K562 (cell line): ENCODE data around the gene LDHAL6A. TPM values are rescaled to one million over a fixed set of nuclear protein-coding genes. Genes with fewer than 3 reads are reported as not detected.
"Not testable (repeated sequence)": the region's sequence is repeated elsewhere in the genome, so short reads cannot be mapped to it uniquely, and the experiment has no call there.

ENCODE experiments used
- ATAC-seq: fragments of 200-7000 bp; cut with Tn5 transposase; 3 replicates; pipeline ENCODE4 v1.9.1; 2020; ENCODE audit warnings: moderate library complexity
- BruUV-seq: library from RNA; stranded (reverse); fragments of 400-500 nt; replicated peaks from 2 replicates; lab custom pipeline; 2021; lab: Mats Ljungman, UMichigan
- CTCF ChIA-PET: fragments of 300-600 bp; formaldehyde crosslinking; extraction: SDS; loops from one replicate; lab custom pipeline; 2021; ENCODE audit warnings: low intra/inter-chr PET ratio; lab: Yijun Ruan, JAX
- POLR2A ChIA-PET: fragments of 300-600, 350-650 bp; sonication (Branson Sonifier 250); formaldehyde crosslinking; extraction: SDS; loops from one replicate; lab custom pipeline; 2021; ENCODE audit warnings: antibody characterized with exemption, inconsistent platforms; lab: Yijun Ruan, JAX
- DNase-seq, 4 experiments: peaks; one replicate each; pipeline versions ENCODE4 v3.0.0 to v3.0.0-alpha.2; 2011 to 2018; ENCODE audit warnings: low spot score in 3 of 4, mixed read lengths in 3 of 4; ENCODE audit errors: extremely low read depth in 1 of 4
- FAIRE-seq: peaks from 2 replicates; lab custom pipeline; 2011; peaks lifted over from hg19 to GRCh38; lab: Jason Lieb, UNC
- H2AFZ ChIP-seq: 2 replicates; pipeline ENCODE4 v1.6.0; 2011; ENCODE audit warnings: low read depth, low read length, control low read depth, inconsistent platforms
- H3K27ac ChIP-seq: fragments of 200-600 bp; 3 replicates; pipeline ENCODE4 v1.8.0; 2011; ENCODE audit warnings: low read depth, mild to moderate bottlenecking, control low read depth, inconsistent platforms, low read length, moderate library complexity, mixed read lengths; ENCODE audit errors: extremely low read depth
- H3K27me3 ChIP-seq, 2 experiments: fragments of 300-600 bp in 1 of 2; 2 replicates in 1 of 2; 3 replicates in 1 of 2; pipeline versions ENCODE4 v1.6.0 to v1.8.0; 2011; ENCODE audit warnings: inconsistent platforms in 2 of 2, low read length in 2 of 2, mild to moderate bottlenecking in 1 of 2, mixed read lengths in 1 of 2, moderate library complexity in 1 of 2; ENCODE audit not compliant: control insufficient read depth in 2 of 2, insufficient read depth in 2 of 2
- H3K36me3 ChIP-seq: fragments of 300-600 bp; 3 replicates; pipeline ENCODE4 v1.8.0; 2011; ENCODE audit warnings: mild to moderate bottlenecking, low read length, inconsistent platforms; ENCODE audit not compliant: control insufficient read depth, insufficient read depth
- H3K4me1 ChIP-seq, 2 experiments: fragments of 200-600 bp in 1 of 2; replicated peaks in 1 of 2; 2 replicates in 1 of 2; 3 replicates in 1 of 2; pipeline versions ENCODE4 v1.5.1 to v1.8.0; 2011; ENCODE audit warnings: inconsistent platforms in 2 of 2, low read length in 2 of 2, mild to moderate bottlenecking in 1 of 2, mixed read lengths in 1 of 2, moderate library complexity in 1 of 2; ENCODE audit not compliant: control insufficient read depth in 2 of 2, insufficient read depth in 2 of 2
- H3K4me2 ChIP-seq: 2 replicates; pipeline ENCODE4 v1.6.1; 2011; ENCODE audit warnings: low read length, control low read depth, inconsistent platforms, mixed read lengths; ENCODE audit not compliant: insufficient read depth
- H3K4me3 ChIP-seq: fragments of 200-600 bp; sonication (generic), shearing (Covaris generic); 2 replicates; pipeline ENCODE4 v1.5.1; 2016; ENCODE audit warnings: control low read depth, inconsistent platforms
- H3K79me2 ChIP-seq: fragments of 200-600 bp; 3 replicates; pipeline ENCODE4 v1.8.0; 2011; ENCODE audit warnings: low read length, inconsistent platforms; ENCODE audit not compliant: control insufficient read depth, insufficient read depth
- H3K9ac ChIP-seq, 2 experiments: 2 replicates each; pipeline versions ENCODE4 v1.6.0 to v1.6.1; 2011; ENCODE audit warnings: low read depth in 2 of 2, low read length in 2 of 2, control low read depth in 1 of 2, inconsistent platforms in 1 of 2, mild to moderate bottlenecking in 1 of 2, mixed read lengths in 1 of 2; ENCODE audit not compliant: insufficient read depth in 1 of 2
- H3K9me1 ChIP-seq: one replicate; pipeline ENCODE4 v1.6.0; 2011; ENCODE audit warnings: inconsistent platforms, mild to moderate bottlenecking, low read length, moderate library complexity; ENCODE audit not compliant: control insufficient read depth, insufficient read depth
- H3K9me3 ChIP-seq: replicated peaks from 2 replicates; pipeline ENCODE4 v1.5.1; 2011; ENCODE audit warnings: low read depth, low read length, inconsistent platforms; ENCODE audit not compliant: control insufficient read depth, insufficient read depth
- H4K20me1 ChIP-seq: replicated peaks from 2 replicates; pipeline ENCODE4 v1.6.1; 2011; ENCODE audit warnings: low read length, inconsistent platforms, mixed read lengths; ENCODE audit not compliant: control insufficient read depth, insufficient read depth
- MYNN ChIP-seq, 2 experiments: sonication (generic); formaldehyde crosslinking in 1 of 2; IDR thresholded peaks; 2 replicates each; pipeline versions ENCODE4 v1.5.0 to v1.6.1; 2016 to 2020; ENCODE audit warnings: antibody characterized with exemption in 1 of 2, missing genetic modification reagents in 1 of 2
- WGBS: fragments of 100-300 bp; shearing (Covaris generic); methylation state at CpG from one replicate; pipeline ENCODE4 v1.1.6; 2016; ENCODE audit warnings: low coverage, mixed read lengths; ENCODE audit not compliant: insufficient coverage; ENCODE audit errors: missing lambda C conversion rate; 5-methylcytosine and 5-hydroxymethylcytosine counted together
- in situ Hi-C: fragments of 300-500 bp; cut with MboI; formaldehyde crosslinking; loops from 4 replicates; pipeline ENCODE4 v1.15.0; 2018; ENCODE audit warnings: inconsistent platforms, mixed read lengths
- intact Hi-C: fragments of 100-400 bp; cut with micrococcal nuclease; formaldehyde crosslinking; loops from 2 replicates; pipeline ENCODE4 v1.14.2; 2022
- polyA plus RNA-seq, 8 experiments: library from polyadenylated mRNA; depleted of rRNA in 4 of 8; stranded (reverse) in 5 of 8; unstranded in 3 of 8; fragments of >200 nt; fragmentation: Nextera tagmentation in 2 of 8; fragmentation: Illumina TruSeq in 1 of 8; extraction: Ambion mirVana in 2 of 8; extraction: Trizol in 1 of 8; gene quantifications; 2 replicates each; pipeline versions ENCODE4 v1.2.1 to v1.2.3, GENCODE V29; 2011 to 2014; ENCODE audit warnings: inconsistent platforms in 1 of 8, missing spikeins in 1 of 8
- total RNA-seq, 7 experiments: library from RNA; depleted of rRNA in 6 of 7; stranded (reverse); fragments of >200 nt in 6 of 7; fragmentation: Illumina TruSeq in 2 of 7; extraction: Trizol in 2 of 7; gene quantifications; 2 replicates each; pipeline versions ENCODE4 v1.2.1 to v1.2.3, GENCODE V29; 2011 to 2021; ENCODE audit warnings: low replicate concordance in 1 of 7

The LDHAL6A gene
- total and polyA plus RNA-seq, 9 of the 15 experiments (the other 6 are each of a cell fraction or from before 2014, with no cell fraction given), result 0.04 TPM; not detected in 8

GRCh38 chr11:18455686-18456372 is at the start of gene LDHAL6A (continued):
- TF ChIP-seq MYNN (IDR thresholded peaks at IDR 0.05) (no peak), MYNN (CRISPR knock-in tag; IDR thresholded peaks at IDR 0.05) (no peak)

- H2AFZ ChIP-seq, H3K4me3 ChIP-seq, H3K4me2 ChIP-seq, H3K27ac ChIP-seq, H3K9me1 ChIP-seq, intact Hi-C loops, DNase-seq, H3K9me3 ChIP-seq, FAIRE-seq, ATAC-seq, in situ Hi-C loops, H3K9ac ChIP-seq, H3K4me1 ChIP-seq, H3K27me3 ChIP-seq, H3K79me2 ChIP-seq, CTCF ChIA-PET: not testable (repeated sequence)
- peaks cover 10% of the 10 kb centered on the region; the same call in 1 of the 2 replicates for H4K20me1 ChIP-seq
- TSS peak; percentile 95 for BruUV-seq
- POLR2A ChIA-PET, result interaction anchor here (0.9 to 1.4 kb wide), 2 partner anchors 12 to 13 kb away, joined by 5 to 7 read pairs; partner anchors contain the start of gene LDHA
- peaks cover 59% of the 10 kb centered on the region for H3K36me3 ChIP-seq
- WGBS, result 82% methylated on average over 3 of the region's 3 CpGs
Observed at GRCh38 chr11:18407400-18407799, 48.3 kb upstream of the LDHAL6A start.
